ENCODE results near the gene RASD2. TPM values are rescaled to one million over a fixed set of nuclear protein-coding genes. Genes with fewer than 3 reads are reported as not detected.

Gene RASD2
- polyA plus RNA-seq, 3 donors: 1.1 to 2.6 (median 2.2) TPM

DNA sequence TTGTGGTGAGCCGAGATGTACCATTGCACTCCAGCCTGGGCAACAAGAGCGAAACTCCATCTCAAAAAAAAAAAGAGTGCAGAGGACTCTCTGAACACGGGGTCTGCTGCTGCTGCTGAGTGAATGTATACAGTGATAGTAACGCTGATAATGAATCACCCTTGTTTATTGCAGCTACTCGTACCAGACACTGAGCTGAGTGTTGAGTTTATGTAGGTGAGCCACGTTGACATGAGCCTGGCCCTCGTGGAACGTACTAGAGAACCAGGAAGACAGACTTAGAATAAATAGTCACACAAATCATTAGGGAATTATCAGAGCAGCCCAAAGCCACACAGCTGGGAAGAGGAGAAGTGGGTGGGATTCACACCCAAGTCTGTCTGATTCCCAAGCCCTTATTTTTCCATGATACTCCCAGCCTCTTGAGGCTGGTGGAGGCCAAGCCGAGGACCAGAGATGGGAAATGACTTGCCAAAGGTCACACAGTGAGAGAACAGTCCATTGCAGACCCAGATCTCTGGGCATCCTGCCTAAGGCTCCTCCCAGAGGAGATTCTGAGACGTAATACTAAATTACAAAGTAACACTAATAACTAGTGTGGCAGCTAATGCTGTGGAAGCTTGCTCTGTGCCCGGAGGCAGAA is 41.7 kb downstream of the RASD2 start:
- no peak for DNase-seq

DNA sequence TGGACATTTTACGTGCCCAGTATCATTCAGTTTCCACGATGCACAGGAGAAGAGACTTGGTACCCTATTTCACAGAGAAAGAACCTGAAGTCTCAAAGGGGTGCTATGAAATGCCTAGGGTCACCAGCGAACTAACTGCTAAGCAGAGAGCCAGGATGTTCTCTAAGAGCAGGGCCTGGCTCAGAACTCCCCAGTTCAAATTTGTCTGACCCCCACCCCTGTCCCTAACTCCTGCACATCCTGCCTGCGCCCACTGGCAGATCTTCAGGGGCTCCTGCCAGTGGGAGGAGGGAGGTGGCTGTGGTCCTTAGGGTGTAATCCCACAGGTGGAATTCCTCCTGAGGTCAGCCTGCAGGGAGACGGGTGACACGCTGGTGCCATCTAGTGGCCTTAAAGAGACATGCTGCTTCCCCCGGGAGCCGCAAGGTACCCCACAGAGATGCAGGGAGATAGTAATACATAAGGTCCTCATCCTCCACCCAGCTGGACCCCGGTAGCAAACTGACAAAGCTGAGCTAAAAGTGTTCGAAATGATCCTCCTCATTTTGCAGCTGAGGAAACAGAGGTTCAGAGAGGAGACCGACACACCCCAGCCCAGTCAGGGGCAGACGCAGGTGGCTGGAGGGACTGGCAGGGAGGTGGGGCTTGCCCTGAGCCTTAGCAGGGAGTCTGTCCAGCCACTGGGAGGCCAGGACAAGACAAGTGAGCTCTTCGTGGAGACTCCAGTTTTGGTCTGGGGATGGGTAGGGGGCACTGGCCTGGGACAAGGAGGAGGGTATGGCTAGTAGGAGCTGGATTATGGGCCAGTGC is 42.4 kb downstream of the RASD2 start:
- DNase-seq: peak; percentile 50

DNA sequence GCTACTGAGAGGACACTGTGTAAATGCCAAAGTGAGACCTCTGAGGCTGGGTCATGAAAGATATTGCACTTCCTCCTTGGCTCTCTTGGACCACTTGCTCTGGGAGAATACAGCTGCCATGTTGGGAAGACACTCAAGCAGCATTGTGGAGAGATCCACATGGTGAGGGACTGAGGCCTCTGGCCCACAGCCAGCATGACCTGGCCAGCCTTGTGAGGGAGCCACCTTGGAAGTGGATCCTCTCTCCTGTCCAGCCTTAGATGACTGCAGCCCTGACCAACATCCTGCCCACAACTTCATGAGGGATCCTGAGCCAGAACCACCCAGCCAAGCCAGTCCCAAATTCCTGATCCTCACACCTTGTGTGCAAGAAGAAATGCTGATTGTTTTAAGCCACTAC is 46.1 kb downstream of the RASD2 start:
- DNase-seq: no peak

DNA sequence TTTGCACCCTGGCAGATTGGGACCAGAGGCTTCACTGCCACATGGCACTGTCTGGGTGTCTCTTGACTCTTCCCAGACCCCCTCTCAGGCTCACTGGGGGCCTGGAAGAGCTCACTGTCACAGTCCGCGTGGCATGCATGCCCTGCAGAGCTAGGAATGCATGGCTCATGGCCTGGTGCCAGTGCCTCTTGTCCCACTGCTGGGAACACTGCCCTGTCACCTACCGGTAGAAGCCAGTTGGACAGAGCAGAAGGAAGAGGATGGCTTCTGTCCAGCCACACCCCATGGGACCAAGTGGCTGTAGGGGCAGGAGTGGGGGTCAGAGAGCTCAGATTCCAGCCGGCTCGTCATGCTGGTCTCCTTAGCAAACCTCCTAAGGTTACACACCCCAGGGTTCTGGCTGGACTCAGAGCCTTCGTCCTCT is 46.8 kb downstream of the RASD2 start:
- DNase-seq: no peak

DNA sequence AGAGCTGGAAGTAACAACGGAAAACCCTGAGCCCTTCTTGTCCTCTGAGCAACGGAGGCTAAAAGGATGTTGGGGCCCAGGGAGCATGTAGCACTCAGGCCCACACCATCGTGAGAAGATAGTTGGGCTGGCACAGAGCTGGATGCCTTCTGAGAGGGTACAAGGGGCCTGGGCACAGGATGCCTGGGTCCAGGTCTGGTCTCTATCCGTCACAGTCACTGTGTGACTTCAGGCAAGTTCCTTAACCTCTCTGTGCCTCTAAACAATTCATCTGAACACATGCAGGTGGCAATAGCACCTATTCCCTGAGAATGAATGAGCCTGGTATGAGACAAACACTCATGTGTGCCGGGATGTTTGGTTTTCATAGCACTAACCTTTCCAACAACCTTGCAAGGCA is 47.3 kb downstream of the RASD2 start:
- no peak for DNase-seq

DNA sequence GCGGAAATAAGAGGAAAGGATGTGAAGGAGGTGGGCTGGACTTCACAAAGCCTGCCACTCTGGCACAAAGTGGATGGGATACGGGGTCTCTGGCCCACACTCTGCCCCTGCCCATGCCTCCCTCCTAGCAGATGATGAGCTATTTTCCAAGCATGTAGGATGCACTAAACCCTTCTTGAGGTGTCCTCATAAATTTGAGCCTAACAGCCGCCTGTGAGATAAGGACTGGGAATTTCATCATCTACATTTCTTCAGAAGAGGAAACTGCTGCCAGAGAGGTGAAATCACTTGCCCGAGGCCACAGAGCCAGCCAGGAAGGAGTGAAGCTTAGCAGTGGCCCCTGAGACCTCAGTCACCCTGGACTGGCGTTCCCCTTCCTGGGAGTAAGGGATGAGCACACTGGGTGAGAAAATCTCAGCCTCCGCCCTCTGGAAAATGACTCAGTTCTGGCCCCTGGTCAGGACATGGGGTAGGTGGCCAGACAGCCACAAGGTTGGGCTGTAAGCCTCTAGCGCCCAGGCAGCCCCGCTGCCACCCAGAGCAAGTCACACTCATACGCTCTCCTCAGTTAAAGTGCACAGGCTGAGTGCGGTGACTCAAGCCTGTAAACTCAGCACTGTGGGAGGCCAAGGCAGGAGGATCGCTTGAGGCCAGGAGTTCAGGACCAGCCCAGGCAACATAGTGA is 48.6 kb downstream of the RASD2 start:
- no peak for DNase-seq

DNA sequence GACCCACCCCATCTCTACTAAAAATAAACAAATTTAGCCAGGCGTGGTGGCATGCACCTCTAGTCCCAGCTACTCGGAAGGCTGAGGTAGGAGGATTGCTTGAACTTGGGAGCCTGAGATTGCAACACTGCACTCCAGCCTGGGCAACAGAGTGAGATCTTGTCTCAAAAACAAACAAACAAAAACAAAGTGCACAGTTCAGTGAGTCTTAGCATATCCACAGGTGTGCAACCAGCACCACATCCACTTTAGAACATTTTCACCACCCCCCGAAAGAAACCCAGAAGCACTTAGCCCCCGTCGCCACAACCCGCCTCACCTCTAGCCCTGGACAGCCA is 49.1 kb downstream of the RASD2 start:
- no peak for DNase-seq

DNA sequence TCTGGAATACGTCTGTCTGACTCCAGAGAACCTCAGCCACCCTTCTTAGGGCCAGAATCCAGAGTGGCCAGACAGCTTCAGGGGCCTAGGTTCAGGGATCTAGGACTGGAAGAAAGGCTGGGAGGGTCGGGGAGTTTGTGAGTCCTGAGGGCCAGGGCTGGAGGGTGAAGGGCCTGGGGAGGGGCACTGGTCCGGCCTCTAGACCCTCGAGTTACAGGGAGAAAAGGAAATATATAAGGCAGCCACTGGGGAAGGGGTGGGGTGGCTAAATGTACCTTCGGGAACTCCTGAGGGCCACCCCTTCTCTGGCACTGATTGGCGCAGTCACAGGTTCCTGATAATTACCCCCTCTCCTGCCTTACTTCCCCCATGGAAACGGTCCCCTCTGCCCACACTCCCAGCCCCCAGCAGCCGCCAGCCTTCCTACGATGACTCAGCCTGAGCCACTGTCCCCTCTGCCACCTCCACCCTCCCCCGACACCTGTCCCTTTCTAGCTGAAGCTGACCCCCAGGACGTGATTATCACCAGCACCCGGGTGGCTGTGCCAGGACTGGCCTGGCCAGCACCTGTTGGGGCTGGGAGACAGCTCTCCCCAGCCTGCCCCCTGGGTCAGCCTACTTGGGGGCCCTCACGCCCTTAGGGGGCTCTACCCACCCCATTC is 50.1 kb downstream of the RASD2 start:
- no peak for DNase-seq

DNA sequence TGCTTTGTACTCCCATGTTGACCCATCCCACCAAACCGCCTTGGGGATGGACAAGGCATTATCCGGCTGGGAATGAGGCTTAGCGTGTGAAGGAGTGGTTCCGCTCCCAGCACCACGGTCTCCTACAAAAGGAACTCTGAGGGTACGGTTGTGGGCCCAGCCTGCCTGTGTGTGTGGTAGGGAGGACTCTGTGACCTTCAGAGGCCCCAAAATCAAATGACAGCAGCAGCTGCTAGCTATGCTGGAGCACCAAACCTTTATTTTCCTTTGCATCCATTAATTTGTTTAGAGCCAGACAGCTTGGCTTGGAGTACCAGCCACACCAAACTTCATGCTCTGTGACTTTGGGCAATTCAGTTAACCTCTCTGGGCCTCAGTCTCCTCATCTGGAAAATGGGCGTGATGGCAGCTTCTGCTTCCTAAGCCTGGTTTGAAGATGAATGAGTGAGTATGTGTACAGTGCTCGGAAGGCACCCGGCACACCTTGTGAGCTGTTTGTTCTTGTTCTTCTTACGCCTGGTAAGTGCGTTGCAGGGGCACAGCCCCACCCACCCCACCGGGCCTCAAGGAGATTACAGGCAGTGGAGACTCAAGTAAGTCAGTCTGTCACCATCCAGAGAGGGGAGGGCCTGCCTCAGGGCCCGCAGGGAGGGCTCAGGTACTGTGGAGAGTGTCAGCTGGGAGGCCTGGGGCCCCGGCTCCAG is 51.2 kb downstream of the RASD2 start:
- no peak for DNase-seq

DNA sequence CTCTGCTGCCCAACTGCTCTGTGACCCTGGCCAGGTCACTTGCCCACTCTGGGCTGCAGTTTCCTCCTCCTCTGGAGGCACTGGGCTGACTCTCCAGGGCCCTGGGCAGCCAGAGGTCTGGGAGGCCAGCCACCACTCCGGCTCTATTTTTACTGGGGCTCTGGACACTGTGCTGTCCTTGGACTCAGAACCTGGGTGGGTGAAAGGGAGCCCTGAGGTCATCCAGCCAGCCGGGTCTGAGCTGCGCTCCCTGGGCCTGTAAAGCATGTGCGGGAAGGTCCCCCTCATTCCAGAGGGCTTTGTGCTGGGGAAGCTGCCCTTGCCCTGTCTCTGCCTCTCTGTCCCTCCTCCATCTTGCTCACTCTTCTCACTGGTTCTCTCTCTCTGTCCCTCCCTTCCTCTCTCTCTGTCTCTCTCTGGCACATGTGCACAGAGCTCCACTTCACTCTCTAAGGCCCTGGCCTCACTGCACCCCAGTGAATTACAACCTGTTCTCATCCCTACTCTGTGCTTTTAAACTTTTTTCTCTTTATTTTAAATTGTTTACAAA is 51.9 kb downstream of the RASD2 start:
- DNase-seq: no peak

DNA sequence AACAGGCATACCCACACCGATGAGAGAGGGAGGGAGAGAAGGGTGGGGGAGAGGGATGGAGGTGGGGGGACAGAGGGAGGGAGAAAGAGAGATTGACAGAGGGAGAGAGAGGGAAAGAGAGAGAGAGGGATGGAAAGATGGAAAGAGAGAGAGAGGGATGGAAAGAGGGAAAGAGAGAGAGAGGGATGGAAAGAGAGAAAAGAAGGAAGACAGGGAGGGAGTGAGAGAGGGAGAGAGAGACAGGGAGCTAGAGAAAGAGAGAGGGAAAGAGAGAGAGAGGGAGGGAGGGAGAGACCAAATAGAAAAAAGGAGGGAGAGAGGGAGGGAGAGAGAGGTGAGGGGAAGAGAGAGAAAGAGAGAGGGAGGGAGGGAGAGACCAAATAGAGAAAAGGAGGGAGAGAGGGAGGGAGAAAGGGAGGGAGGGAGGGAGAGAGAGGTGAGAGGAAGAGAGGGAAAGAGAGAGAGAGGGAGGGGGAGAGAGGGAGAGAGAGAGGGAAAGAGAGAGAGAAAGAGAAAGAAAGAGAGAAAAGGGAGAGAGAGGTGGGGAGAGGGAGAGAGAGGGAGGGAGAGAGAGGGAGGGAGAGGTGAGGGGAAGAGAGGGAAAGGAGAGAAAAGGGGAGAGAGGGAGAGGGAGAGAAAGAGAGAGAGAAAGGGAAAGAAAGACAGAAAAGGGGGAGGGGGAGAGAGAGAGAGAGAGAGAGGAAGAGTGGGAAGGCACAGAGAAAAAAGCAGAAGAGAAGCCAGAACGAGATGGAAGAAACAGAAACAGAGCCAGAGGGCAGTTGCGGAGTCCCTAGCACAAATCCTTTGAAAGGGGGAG is 52.6 kb downstream of the RASD2 start:
- DNase-seq: no peak

DNA sequence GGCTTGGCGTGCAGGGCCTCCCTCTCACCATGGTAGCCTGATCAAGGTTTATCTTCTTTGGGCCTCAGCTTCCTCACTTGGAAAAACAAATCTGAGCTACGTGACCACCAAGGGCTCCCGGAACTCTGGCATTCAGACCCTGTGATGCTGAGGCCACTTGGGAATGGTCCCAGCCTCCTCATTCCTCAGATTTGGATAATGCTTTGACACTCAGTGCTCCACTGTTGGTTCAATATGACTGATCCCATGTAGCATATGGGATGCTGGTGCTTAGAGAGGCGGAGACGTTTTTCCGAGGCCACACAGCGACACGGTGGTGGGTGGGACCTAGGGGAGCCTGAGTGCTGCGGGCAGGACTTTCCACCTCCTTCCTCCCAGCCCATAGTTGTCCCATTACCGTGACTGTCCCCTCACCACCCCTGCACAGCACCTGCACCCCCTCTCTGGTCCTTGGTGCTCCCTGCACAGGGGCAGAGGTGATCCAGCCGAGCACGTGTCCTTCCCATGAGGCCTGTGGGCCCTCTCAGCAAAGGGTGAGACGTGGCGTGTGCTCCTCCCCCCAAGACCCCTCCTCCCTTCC is 53.4 kb downstream of the RASD2 start:
- no peak for DNase-seq

DNA sequence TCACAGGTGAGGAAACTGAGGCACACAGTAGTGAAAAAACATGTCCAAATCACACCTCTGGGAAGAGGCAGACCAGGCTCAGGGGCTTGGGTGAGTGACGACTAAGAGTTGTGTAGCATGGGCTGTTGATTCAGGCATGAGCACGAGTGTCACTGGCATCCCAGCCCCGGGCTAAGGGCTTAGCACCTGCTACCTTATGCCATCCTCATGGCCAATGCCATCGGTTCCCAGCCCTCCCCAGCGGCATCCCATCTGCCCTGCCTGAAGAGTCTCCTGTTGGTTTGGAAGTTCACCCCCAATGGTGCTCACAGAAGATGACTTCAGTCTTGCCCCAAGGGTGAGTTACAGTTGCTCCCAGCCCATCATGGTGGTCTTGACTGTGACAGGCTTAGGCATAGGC is 54.1 kb downstream of the RASD2 start:
- DNase-seq: no peak

DNA sequence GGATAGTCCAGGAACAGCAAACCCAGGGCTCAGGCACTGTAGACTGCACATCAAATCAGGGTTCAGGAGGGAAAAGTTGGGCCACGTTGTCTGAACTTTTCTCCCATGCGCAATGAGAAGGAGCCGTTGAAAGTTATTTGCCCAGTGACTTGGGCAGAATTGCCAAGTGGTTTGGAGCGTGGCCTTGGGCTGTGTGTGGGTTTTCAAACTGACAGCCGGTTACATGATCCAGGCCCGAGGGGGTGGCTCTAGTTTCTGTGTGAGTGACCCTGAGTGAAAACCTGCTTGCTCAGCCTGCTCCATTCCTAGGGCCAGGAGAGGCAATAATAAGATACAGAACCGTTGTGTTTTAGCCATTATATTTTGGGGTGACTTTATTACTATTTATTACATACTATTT is 56.2 kb downstream of the RASD2 start:
- peak; percentile 34 for DNase-seq

DNA sequence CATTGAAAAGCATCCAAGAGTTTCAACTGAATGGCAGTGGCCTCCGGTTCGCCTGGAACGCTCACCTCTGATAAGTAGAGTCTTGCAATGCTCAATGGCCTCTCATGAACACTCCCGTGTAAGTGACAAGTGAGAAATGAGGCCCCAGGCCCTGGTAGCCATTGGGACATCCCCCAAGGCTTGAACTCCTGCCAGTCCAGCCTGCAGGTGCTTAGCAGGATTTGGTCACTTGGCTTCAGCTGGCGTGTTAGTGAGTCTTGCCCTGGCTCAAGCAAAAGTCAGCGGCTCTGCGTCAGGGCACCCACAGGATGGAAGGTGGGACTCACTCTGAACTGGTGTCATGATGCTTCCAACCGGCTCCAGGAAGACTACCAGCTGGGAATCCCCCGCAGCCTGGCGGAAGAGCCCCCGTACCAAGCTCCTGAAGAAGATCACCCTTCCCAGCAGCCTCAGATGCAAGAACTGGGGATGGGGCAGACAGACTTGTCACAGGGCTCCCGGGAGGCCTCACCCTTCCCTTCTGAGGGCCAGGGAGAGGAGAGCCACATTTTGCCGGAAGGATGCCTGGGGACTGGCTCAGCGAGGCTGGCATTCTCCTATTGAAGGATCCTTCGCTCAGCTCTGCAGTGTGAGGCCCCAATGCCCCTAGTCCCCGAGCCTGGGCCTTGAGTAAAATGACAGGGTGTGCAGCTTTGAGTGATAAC is 57.2 kb downstream of the RASD2 start:
- no peak for DNase-seq

DNA sequence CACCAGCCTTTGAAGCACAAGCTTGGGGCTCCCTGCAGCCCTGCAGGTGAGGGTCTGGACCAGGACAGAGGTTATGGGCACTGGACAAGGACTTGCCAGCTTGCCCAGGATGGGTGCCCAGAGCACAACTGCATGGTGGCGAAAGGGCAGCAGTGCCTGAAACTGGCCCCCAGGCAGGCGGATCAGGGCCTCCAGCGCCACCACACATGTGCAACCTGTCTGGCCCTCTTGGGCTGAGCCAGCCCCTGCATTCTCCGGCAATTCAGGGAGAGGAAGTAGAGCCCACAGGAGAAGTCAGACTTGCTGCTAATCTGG is 57.7 kb downstream of the RASD2 start:
- no peak for DNase-seq

DNA sequence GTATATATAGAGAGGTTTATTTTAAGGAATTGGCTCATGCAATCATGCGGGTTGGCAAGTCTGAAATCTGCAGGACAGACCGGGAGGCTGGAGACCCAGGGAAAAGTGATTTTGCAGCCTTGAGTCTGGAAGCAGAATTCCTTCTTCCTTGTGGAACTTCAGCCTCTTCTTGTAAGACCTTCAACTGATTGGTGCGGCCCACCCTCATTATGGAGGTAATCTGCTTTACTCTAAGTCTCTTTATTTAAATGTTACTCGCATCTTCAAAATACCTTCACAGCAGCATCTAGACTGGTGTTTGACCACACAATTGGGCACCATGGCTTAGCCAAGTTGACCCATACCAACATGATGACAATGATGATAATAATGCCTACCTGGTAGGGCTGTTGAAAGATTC is 58.7 kb downstream of the RASD2 start:
- no peak for DNase-seq

DNA sequence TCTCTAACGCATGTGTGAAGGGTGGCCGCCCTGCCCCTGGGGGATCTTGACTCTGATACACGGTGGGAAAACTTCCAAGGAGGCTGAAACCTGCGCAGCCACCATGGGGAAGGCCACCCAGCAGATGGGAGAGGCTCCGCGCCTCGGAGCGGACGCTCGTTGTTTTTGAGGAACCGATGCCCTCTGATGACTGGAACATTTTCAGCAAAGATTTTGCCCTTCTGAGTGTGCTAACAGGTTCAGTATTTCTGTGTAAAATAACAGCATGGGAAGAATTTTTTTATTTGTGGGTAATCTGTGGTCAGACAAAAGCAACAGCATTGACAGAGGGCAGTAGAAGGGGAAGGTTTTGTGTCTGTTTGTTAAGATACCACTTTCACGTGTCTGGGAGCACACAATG is 59.8 kb downstream of the RASD2 start:
- no peak for DNase-seq

DNA sequence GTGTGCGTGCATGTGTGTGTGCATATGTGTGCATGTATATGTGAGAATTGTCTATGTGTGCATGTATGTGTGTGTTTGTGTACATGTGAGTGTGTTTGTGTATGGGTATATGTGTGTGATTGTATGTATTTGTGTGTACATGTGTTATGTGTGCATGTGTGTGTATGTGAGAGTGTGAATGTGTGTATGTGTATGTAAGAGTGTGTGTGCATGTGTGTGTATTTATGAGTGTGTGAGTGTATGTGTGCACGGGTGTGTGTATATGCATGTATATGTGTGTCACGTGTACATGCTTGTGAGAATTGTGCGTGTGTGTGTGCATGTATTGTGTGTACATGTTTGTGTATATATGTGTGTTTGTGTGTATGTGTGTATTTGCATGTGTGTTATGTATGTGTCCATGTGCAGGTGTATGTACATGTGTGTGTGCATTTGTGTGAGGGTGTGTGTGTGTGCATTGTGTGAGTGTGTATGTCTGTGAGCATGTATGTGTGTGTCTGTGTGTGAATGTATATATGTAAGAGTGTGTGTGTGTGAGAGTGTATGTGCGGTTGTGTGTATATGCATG is 60.5 kb downstream of the RASD2 start:
- DNase-seq: no peak

All from renal pelvis (tissue), 4 donors.